Thyroid gland (tissue), 4 donors: ENCODE results near the gene RPS8.

Experiments
- POLR2A ChIP-seq, 2 donors: fragments of 450-650 bp; IDR thresholded peaks; one replicate each; pipeline ENCODE4 v1.6.1; 2017; ENCODE audit warnings: antibody characterized with exemption in 2 of 2, mild to moderate bottlenecking in 2 of 2, moderate library complexity in 1 of 2
- TF ChIP-seq, protein P1 (sequence below), 6 experiments: fragments of 200-600 bp in 3 of 6; fragments of 450-650 bp in 3 of 6; sonication (generic) in 3 of 6; IDR thresholded peaks; one replicate each; pipeline ENCODE4 v1.5.1; 2016 to 2019; ENCODE audit warnings: antibody characterized with exemption in 6 of 6, mild to moderate bottlenecking in 2 of 6, inconsistent platforms in 1 of 6, moderate library complexity in 1 of 6

DNA sequence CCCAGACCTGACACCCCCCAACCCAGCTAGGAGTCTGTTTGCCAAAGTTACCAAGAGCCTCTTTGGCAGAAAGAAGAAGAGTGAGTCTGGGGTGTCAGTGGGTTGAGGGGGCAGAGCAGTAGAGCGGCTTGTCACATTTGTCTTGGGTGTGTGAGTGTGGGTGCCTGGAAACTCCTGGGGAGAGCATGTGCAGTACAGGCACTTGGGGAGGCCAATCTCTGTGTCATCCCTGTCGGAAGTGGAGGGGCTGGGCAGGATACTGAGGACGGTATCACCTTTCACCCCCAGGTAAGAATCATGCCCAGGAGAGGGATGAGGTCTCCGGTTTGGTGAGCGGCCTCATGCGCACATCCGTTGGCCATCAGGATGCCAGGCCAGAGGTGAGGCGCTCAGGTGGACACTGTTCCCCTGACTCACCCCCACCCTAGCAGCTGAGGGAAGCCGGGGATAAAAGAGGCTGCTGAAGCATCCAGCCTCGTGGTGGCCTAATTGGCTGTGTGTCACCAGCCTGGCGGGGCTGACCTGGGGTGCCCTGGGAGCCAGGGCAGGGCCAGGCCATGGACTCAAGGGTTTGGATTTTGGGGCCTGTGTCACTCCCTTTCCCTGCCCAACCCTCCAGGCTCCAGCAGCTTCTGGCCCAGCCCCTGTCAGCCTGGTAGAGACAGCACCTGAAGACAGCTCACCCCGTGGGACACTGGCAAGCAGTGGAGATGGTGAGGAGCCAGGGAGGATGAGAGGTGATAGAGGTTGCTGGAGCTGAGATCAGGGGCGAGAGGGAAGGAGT is 28.2 kb downstream of the RPS8 start:
- TF ChIP-seq, protein P1, sequence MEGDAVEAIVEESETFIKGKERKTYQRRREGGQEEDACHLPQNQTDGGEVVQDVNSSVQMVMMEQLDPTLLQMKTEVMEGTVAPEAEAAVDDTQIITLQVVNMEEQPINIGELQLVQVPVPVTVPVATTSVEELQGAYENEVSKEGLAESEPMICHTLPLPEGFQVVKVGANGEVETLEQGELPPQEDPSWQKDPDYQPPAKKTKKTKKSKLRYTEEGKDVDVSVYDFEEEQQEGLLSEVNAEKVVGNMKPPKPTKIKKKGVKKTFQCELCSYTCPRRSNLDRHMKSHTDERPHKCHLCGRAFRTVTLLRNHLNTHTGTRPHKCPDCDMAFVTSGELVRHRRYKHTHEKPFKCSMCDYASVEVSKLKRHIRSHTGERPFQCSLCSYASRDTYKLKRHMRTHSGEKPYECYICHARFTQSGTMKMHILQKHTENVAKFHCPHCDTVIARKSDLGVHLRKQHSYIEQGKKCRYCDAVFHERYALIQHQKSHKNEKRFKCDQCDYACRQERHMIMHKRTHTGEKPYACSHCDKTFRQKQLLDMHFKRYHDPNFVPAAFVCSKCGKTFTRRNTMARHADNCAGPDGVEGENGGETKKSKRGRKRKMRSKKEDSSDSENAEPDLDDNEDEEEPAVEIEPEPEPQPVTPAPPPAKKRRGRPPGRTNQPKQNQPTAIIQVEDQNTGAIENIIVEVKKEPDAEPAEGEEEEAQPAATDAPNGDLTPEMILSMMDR (IDR thresholded peaks at IDR 0.05), result no peak
- TF ChIP-seq POLR2A (IDR thresholded peaks at IDR 0.05), result no peak
